ENCODE results near the gene SVEP1.

Gene SVEP1

DNA sequence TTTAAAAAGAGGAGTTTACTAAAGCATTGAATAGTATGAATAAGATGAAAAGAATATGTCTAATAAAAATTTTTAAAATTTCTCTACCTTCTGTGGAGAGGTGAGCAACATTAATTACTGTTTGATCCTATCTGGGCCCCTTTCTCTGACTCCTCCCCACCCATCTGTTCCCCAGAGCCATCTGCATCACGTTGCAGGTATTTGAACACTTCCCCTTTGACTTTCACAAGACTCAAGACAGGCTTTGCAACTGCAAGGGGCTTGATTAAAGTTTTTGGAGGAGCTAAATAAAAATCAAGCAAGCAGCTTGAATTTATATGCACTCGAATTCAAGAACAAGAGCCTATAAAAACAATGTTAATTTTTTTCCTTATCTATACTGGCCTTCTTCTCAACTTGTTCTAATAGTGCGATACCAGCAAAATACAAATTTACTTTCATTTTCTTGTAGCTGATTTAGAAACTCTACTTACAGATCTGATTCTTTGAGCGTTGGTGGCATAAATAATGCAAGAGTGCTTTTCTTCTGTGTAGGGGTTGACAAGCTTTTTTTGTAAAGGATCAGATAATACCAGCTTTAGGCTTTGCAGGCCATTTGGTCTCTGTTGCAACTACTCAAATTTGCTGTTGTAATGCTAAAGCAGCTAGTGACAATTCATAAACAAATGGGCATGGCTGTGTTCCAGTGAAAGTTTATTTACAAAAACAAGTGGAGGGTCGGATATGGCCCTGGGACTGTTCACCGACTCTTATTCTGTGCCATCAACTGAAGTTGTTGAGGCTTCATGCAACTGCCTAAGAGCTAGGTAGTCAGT is 263.1 kb downstream of the SVEP1 start:
- DNase-seq: no peak
